Astrocyte of the spinal cord (primary cell): Measurements from ENCODE around the gene ITGB1BP2.
"Not testable (repeated sequence)": the region's sequence is repeated elsewhere in the genome, so short reads cannot be mapped to it uniquely, and the experiment has no call there.

Experiments
- DNase-seq: peaks from one replicate; pipeline ENCODE4 v3.0.0; 2011; ENCODE audit warnings: low read depth, low spot score
- H3K4me3 ChIP-seq: 2 replicates; pipeline ENCODE4 v1.5.1; 2011; ENCODE audit warnings: low read depth, mild to moderate bottlenecking, low read length, moderate library complexity
- in situ Hi-C: cut with HindIII; loops from 2 replicates; pipeline ENCODE4 v1.10.0; 2017; ENCODE audit warnings: low sequenced_read_pairs
- TF ChIP-seq, protein P1 (sequence below): IDR thresholded peaks from 2 replicates; pipeline ENCODE4 v1.5.1; 2012; ENCODE audit warnings: low read depth, mild to moderate bottlenecking, low read length, inconsistent platforms

ITGB1BP2 gene

GRCh38 chrX:71301195-71301924 lies at the start of gene ITGB1BP2:
ITGB1BP2 (plus strand) TSS chrX:71301750; CDS start chrX:71301807, 57 bp downstream.
- in situ Hi-C loops, result no loop called here
- DNase-seq, result no peak
- TF ChIP-seq, protein P1, sequence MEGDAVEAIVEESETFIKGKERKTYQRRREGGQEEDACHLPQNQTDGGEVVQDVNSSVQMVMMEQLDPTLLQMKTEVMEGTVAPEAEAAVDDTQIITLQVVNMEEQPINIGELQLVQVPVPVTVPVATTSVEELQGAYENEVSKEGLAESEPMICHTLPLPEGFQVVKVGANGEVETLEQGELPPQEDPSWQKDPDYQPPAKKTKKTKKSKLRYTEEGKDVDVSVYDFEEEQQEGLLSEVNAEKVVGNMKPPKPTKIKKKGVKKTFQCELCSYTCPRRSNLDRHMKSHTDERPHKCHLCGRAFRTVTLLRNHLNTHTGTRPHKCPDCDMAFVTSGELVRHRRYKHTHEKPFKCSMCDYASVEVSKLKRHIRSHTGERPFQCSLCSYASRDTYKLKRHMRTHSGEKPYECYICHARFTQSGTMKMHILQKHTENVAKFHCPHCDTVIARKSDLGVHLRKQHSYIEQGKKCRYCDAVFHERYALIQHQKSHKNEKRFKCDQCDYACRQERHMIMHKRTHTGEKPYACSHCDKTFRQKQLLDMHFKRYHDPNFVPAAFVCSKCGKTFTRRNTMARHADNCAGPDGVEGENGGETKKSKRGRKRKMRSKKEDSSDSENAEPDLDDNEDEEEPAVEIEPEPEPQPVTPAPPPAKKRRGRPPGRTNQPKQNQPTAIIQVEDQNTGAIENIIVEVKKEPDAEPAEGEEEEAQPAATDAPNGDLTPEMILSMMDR, result no peak
- no peak within 1 kb of the TSS for H3K4me3 ChIP-seq

- in situ Hi-C loops, result no loop called here
- DNase-seq, result no peak
- H3K4me3 ChIP-seq, result no peak overlapping the region
- TF ChIP-seq, protein P1, result no peak
Observed at GRCh38 chrX:71252221-71252620, 49.3 kb upstream of the ITGB1BP2 start.

GRCh38 chrX:71253253-71254091 lies 48.1 kb upstream of the ITGB1BP2 start:
- peak; percentile 25 for DNase-seq
- TF ChIP-seq, protein P1, result peak; percentile 53
- H3K4me3 ChIP-seq, result peak overlapping the region; percentile 84
- in situ Hi-C loops, result no loop called here

DNA sequence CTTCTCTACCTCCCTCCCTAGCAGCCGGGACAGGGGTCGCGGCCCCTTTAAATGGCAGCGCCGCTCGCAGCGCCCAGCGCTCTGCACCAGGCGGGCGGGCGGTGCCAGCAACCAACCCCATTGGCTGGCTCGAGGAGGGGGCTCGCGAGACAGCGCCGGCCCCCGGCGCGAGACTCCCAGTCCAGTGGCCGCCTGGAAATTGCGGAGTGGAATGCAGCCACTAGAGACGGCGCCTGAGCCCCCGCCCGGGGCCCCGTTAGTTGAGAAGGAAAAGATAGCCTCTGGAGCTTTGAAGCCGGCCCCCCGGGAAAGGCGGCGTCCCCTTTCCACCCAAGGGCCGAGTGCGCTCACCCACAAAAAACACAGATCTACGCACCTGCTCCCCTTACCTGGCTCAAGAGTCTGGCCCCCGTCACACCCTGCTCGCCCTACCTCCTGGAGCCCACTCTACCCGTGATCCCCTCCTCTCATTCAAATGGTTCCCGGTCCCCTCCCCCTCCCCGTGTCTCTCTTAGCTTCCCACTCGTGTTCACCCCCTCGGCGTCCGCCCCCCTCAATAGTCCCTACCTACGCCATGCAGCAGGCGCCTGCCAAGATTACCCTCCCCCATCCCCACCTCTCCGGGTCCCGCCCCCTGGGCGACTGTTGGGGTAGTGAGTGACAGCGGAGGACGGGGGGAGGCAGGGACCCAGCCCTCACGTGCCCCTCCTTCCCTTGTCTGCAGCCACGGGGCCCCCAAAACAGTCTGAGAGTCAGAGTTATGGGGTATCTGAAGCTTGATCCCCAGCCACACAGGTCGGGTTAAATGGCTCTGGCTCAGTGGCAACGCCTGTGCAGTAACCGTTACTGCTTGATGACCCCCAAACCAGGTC lies 47.2 kb upstream of the ITGB1BP2 start, which contains the start of gene ZMYM3:
Gene ZMYM3, minus strand, starts transcription at position 49 of the 872 bp plus-strand sequence. CDS start 885 bp downstream, outside the sequence.
- DNase-seq, result peak; percentile 87
- in situ Hi-C loops, result no loop called here
- TF ChIP-seq, protein P1, result no peak
- peak within 1 kb of the TSS; percentile 84 for H3K4me3 ChIP-seq

DNA sequence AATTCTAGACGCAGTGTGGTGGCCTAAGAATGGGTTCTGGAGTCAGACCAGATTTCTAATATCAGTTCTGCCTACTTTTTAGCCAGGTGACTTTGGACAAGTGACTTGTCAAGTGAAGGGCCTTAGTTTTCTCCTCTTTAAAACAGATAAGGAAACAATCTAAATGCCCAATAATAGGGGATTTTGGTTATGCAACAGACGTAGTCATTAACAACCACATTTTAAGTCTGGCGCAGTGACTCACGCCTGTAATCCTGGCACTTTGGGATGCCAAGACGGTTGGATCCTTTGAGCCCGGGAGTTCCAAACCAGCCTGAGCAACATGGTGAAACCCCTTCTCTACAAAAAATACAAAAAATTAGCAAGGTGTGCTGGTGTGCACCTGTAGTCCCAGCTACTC lies 45.5 kb upstream of the ITGB1BP2 start:
- no peak overlapping the region for H3K4me3 ChIP-seq
- in situ Hi-C loops, result no loop called here
- TF ChIP-seq, protein P1, result no peak
- DNase-seq, result no peak

DNA sequence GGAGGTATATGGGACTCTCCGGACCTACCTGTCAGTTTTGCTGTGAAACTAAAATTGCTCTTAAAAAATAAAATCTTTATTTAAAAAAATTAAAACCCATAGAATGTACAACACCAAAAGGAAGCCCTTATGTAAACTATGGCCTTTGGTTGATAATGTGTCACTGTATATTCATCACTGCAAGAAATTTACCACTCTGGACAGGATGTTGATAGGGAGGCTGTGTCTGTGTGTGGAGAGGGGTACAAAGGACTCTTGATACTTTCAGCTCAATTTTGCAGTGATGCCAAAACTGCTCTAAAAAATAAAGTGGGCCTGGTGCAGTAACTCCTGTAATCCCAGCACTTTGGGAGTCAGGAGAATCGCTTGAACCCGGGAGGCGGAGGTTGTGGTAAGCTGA lies 44.7 kb upstream of the ITGB1BP2 start:
- TF ChIP-seq, protein P1, result no peak
- in situ Hi-C loops, result no loop called here
- H3K4me3 ChIP-seq, result no peak overlapping the region
- DNase-seq, result no peak

DNA sequence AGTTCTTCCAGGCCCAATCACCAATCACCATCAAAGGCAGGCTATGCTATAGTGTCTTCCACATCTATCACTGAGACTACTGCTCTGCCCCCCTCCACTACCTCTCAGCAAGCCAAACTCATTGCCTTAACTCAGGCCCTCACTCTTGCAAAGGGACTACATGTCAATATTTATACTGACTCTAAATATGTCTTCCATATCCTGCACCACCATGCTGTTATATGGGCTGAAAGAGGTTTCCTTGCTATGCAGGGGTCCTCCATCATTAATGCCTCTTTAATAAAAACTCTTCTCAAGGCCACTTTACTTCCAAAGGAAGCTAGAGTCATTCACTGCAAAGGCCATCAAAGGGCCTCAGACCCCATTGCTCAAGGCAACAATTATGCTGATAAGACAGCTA lies 32.9 kb upstream of the ITGB1BP2 start:
- H3K4me3 ChIP-seq, in situ Hi-C loops, DNase-seq: not testable (repeated sequence)
